DOHH2 (cell line): ENCODE measurements around the gene MCF2L.

Source experiments
- CTCF ChIP-seq: fragments of 200-600 bp; sonication (generic); IDR thresholded peaks from one replicate; pipeline ENCODE4 v1.5.1; 2014; ENCODE audit warnings: antibody characterized with exemption, mild to moderate bottlenecking, low read depth, low read length; ENCODE audit not compliant: poor library complexity, severe bottlenecking
- EZH2phosphoT487 ChIP-seq: fragments of 200-600 bp; sonication (generic); IDR thresholded peaks from 2 replicates; pipeline ENCODE4 v1.6.1; 2017; ENCODE audit warnings: borderline replicate concordance, mild to moderate bottlenecking, antibody characterized with exemption, low read length, moderate library complexity, mixed read lengths

- no peak for TF ChIP-seq CTCF
- no peak for TF ChIP-seq EZH2phosphoT487
Observed at GRCh38 chr13:113125506-113126264, 156.7 kb downstream of the MCF2L start.
